Loucy (cell line): ENCODE results near the gene SLC17A5.

Experiments used
- H2AFZ ChIP-seq: fragments of 200-600 bp; sonication (generic); 2 replicates; pipeline ENCODE4 v1.6.0; 2016; ENCODE audit warnings: antibody characterized with exemption, mild to moderate bottlenecking, low read length, moderate library complexity
- H3F3A ChIP-seq: fragments of 200-600 bp; 2 replicates; pipeline ENCODE4 v1.6.0; 2016; ENCODE audit warnings: antibody characterized with exemption, low read depth, mild to moderate bottlenecking
- H3K27me3 ChIP-seq: fragments of 200-600 bp; sonication (generic); 2 replicates; pipeline ENCODE4 v1.6.1; 2014; ENCODE audit warnings: low read length, mild to moderate bottlenecking; ENCODE audit not compliant: insufficient read depth, poor library complexity, severe bottlenecking
- H3K36me3 ChIP-seq: fragments of 200-600 bp; sonication (generic); 2 replicates; pipeline ENCODE4 v1.6.1; 2016; ENCODE audit warnings: low read length; ENCODE audit not compliant: insufficient read depth
- H3K4me1 ChIP-seq: fragments of 200-600 bp; sonication (generic); 2 replicates; pipeline ENCODE4 v1.5.1; 2014; ENCODE audit warnings: low read length, mild to moderate bottlenecking; ENCODE audit not compliant: insufficient read depth, poor library complexity, severe bottlenecking
- H3K4me2 ChIP-seq: fragments of 200-600 bp; sonication (generic); 2 replicates; pipeline ENCODE4 v1.6.0; 2014; ENCODE audit warnings: antibody characterized with exemption, low read length, low read depth, mild to moderate bottlenecking; ENCODE audit not compliant: poor library complexity, severe bottlenecking
- H3K4me3 ChIP-seq: fragments of 200-600 bp; sonication (generic); 2 replicates; pipeline ENCODE4 v1.5.1; 2014; ENCODE audit warnings: low read length, mild to moderate bottlenecking, mixed read lengths; ENCODE audit not compliant: poor library complexity, severe bottlenecking
- H3K79me2 ChIP-seq: fragments of 200-600 bp; sonication (generic); 2 replicates; pipeline ENCODE4 v1.6.1; 2014; ENCODE audit warnings: low read length; ENCODE audit not compliant: insufficient read depth
- H3K9ac ChIP-seq: fragments of 200-600 bp; sonication (generic); 2 replicates; pipeline ENCODE4 v1.6.0; 2014; ENCODE audit warnings: mild to moderate bottlenecking, low read depth, low read length, moderate library complexity; ENCODE audit not compliant: poor library complexity, severe bottlenecking
- H3K9me2 ChIP-seq: fragments of 200-600 bp; sonication (generic); replicated peaks from 2 replicates; pipeline ENCODE4 v1.6.1; 2016; ENCODE audit warnings: low read depth, low read length, mixed read lengths
- H3K9me3 ChIP-seq: fragments of 200-600 bp; sonication (generic); 2 replicates; pipeline ENCODE4 v1.6.1; 2014; ENCODE audit warnings: mild to moderate bottlenecking, antibody characterized with exemption, low read length, low read depth; ENCODE audit not compliant: insufficient read depth
- H4K20me1 ChIP-seq: fragments of 200-600 bp; sonication (generic); 2 replicates; pipeline ENCODE4 v1.6.0; 2014; ENCODE audit warnings: antibody characterized with exemption, low read length, mild to moderate bottlenecking; ENCODE audit not compliant: insufficient read depth, poor library complexity, severe bottlenecking
- EZH2phosphoT487 ChIP-seq: fragments of 200-600 bp; IDR thresholded peaks from 2 replicates; pipeline ENCODE4 v1.6.1; 2018; ENCODE audit warnings: antibody characterized with exemption, mild to moderate bottlenecking, moderate library complexity, borderline replicate concordance
- TF ChIP-seq, protein P1 (sequence below): fragments of 200-600 bp; sonication (generic); conservative IDR thresholded peaks from 2 replicates; pipeline ENCODE4 v1.5.1; 2014; ENCODE audit warnings: mild to moderate bottlenecking, antibody characterized with exemption, low read length

Gene SLC17A5

GRCh38 chr6:73694711-73695411 lies 41.1 kb upstream of the SLC17A5 start:
- Histone ChIP-seq H2AFZ (peak overlapping the region; percentile 86; the same call in 1 of the 2 replicates), H3K9me3 (no peaks in the 10 kb centered on the region), H3K36me3 (no peaks in the 10 kb centered on the region), H3K27me3 (no peaks in the 10 kb centered on the region), H3K9ac (peak overlapping the region; percentile 81), H3K79me2 (peaks cover 24% of the 10 kb centered on the region; the same call in 1 of the 2 replicates), H3K4me3 (peak overlapping the region; percentile 78), H3K4me1 (peaks cover 43% of the 10 kb centered on the region), H3K9me2 (no peaks in the 10 kb centered on the region), H4K20me1 (no peaks in the 10 kb centered on the region), H3F3A (no peaks in the 10 kb centered on the region), H3K4me2 (peak overlapping the region; percentile 86)
- TF ChIP-seq EZH2phosphoT487: no peak
- TF ChIP-seq, protein P1, sequence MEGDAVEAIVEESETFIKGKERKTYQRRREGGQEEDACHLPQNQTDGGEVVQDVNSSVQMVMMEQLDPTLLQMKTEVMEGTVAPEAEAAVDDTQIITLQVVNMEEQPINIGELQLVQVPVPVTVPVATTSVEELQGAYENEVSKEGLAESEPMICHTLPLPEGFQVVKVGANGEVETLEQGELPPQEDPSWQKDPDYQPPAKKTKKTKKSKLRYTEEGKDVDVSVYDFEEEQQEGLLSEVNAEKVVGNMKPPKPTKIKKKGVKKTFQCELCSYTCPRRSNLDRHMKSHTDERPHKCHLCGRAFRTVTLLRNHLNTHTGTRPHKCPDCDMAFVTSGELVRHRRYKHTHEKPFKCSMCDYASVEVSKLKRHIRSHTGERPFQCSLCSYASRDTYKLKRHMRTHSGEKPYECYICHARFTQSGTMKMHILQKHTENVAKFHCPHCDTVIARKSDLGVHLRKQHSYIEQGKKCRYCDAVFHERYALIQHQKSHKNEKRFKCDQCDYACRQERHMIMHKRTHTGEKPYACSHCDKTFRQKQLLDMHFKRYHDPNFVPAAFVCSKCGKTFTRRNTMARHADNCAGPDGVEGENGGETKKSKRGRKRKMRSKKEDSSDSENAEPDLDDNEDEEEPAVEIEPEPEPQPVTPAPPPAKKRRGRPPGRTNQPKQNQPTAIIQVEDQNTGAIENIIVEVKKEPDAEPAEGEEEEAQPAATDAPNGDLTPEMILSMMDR: no peak

DNA sequence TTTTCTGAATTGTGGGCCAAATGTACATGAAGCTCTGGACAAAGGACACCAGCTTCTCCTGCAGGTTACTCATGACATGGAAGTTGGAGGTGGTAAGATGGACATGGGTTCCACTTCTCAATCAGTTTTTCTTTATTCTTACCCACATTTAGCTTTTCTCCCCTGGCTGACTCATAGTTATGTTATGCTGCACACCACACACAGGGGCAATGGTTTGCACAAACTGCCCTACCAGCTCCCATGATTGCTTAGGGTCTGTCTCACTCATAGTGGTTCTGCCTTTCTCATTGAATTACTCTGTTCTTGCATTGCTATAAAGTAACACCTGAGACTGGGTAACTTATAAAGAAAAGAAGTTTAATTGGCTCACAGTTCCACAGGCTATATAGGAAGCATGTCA lies 37.7 kb upstream of the SLC17A5 start:
- Histone ChIP-seq H3K4me1 (peaks cover 11% of the 10 kb centered on the region), H3K9ac (no peak overlapping the region), H3K9me2 (no peaks in the 10 kb centered on the region), H3K79me2 (peaks cover 2% of the 10 kb centered on the region; the same call in 1 of the 2 replicates), H3K9me3 (no peaks in the 10 kb centered on the region), H2AFZ (no peak overlapping the region), H3K4me3 (no peak overlapping the region), H3K36me3 (no peaks in the 10 kb centered on the region), H4K20me1 (no peaks in the 10 kb centered on the region), H3K4me2 (no peak overlapping the region), H3K27me3 (no peaks in the 10 kb centered on the region), H3F3A (no peaks in the 10 kb centered on the region)
- TF ChIP-seq, protein P1: no peak
- TF ChIP-seq EZH2phosphoT487: no peak

DNA sequence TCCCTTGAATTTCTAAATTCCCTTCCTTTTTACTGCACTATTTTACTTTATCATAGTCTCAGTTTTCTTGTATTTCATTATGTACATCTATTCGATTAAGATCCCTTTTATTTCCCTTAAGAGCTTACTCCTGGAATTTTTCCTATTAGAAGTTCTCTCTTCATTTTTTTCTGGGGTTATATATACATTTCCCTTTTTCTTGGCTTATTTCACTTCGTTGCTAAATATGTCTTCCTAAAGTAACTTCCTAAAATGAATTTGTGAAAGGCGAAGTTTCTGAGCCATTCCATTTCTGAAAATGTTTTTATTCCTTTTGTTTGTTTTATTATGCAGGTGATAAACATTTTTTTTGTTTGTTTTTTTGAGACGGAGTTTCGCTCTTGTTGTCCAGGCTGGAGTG lies 36.3 kb upstream of the SLC17A5 start:
- no peak overlapping the region for H2AFZ ChIP-seq
- no peak overlapping the region for H3K9ac ChIP-seq
- H4K20me1 ChIP-seq: no peaks in the 10 kb centered on the region
- H3F3A ChIP-seq: no peaks in the 10 kb centered on the region
- no peaks in the 10 kb centered on the region for H3K79me2 ChIP-seq
- H3K4me3 ChIP-seq: no peak overlapping the region
- no peaks in the 10 kb centered on the region for H3K9me2 ChIP-seq
- TF ChIP-seq EZH2phosphoT487: no peak
- TF ChIP-seq, protein P1: no peak
- no peaks in the 10 kb centered on the region for H3K36me3 ChIP-seq
- H3K4me2 ChIP-seq: no peak overlapping the region
- peaks cover 4% of the 10 kb centered on the region for H3K4me1 ChIP-seq
- H3K9me3 ChIP-seq: no peaks in the 10 kb centered on the region
- no peaks in the 10 kb centered on the region for H3K27me3 ChIP-seq
